ENCODE measurements around the gene HBE1. TPM values are rescaled to one million over a fixed set of nuclear protein-coding genes. Genes with fewer than 3 reads are reported as not detected.

HBE1 gene
- total and polyA plus RNA-seq, 2 of the 8 experiments (the other 6 are each of a cell fraction or from before 2014, with no cell fraction given) = 0.39 TPM; not detected in 1

- no peak overlapping the region for H4K5ac ChIP-seq (ENCODE audit: insufficient read length, low read depth, low read length)
- no peak overlapping the region for H3K23ac ChIP-seq (ENCODE audit: insufficient read length)
- H3K18ac ChIP-seq (ENCODE audit: extremely low read depth, low read length) = no peak overlapping the region
- no peaks in the 10 kb centered on the region for H3K79me1 ChIP-seq (ENCODE audit: low read depth, low read length)
- no peak overlapping the region for H2AFZ ChIP-seq (ENCODE audit: low read length)
- H3K27me3 ChIP-seq (replicated peaks in 1 of 4; ENCODE audit: control insufficient read depth in 3 of 4, extremely low read depth in 1 of 4, insufficient read depth in 3 of 4, low read length in 3 of 4) = no peaks in the 10 kb centered on the region
- DNase-seq (ENCODE audit: low read depth in 1 of 2, low spot score in 2 of 2) (no peak), FAIRE-seq (no peak)
- no peak overlapping the region for H3K14ac ChIP-seq (ENCODE audit: insufficient read length)
- H3K36me3 ChIP-seq (ENCODE audit: control insufficient read depth in 2 of 4, insufficient read depth in 4 of 4, low read length in 3 of 4) = no peaks in the 10 kb centered on the region
- no peak overlapping the region for H2BK120ac ChIP-seq (replicated peaks; ENCODE audit: low read depth, low read length)
- H3K9ac ChIP-seq (replicated peaks in 1 of 4; ENCODE audit: extremely low read depth in 1 of 4, low read depth in 3 of 4, low read length in 3 of 4) = no peak overlapping the region
- H3K4ac ChIP-seq (replicated peaks; ENCODE audit: insufficient read length, low read depth, low read length) = no peak overlapping the region
- H3K23me2 ChIP-seq (ENCODE audit: low read depth, low read length) = no peaks in the 10 kb centered on the region; the same call in 1 of the 2 replicates
- H4K8ac ChIP-seq (ENCODE audit: extremely low read depth, insufficient read depth, low read length) = no peak overlapping the region
- no peaks in the 10 kb centered on the region for H3K79me2 ChIP-seq (ENCODE audit: control insufficient read depth in 1 of 2, insufficient read depth in 2 of 2, low read length in 2 of 2)
- no peak overlapping the region for H3K27ac ChIP-seq (ENCODE audit: low read depth, low read length)
- H2AK5ac ChIP-seq (ENCODE audit: low read depth, low read length) = no peak overlapping the region
- ChIA-PET POLR2A (ENCODE audit: partially characterized antibody) (no interaction called here), CTCF (ENCODE audit: partially characterized antibody) (no interaction called here)
- no peak overlapping the region for H2BK5ac ChIP-seq (ENCODE audit: low read depth, low read length)
- 91% methylated on average over 5 of the region's 5 CpGs; no CpG with 5 or more reads in 1 of the 2 experiments for WGBS, 2 experiments (ENCODE audit: extremely low coverage in 1 of 2, insufficient coverage in 1 of 2, insufficient read length in 1 of 2, insufficient replicate concordance in 2 of 2, low coverage in 1 of 2, low lambda C conversion rate in 2 of 2, missing lambda C conversion rate in 1 of 2)
- H3K4me3 ChIP-seq (ENCODE audit: extremely low read depth in 1 of 4, insufficient read depth in 2 of 4, low read depth in 3 of 4, low read length in 4 of 4) = no peak overlapping the region
- no peaks in the 10 kb centered on the region for H4K20me1 ChIP-seq (replicated peaks in 1 of 2; ENCODE audit: control insufficient read depth in 1 of 2, insufficient read depth in 2 of 2, low read length in 2 of 2)
- no peaks in the 10 kb centered on the region for H3K4me1 ChIP-seq (replicated peaks in 1 of 4; ENCODE audit: control insufficient read depth in 3 of 4, insufficient read depth in 4 of 4, low read length in 3 of 4)
- H3K4me2 ChIP-seq (ENCODE audit: insufficient read depth in 1 of 2, low read depth in 2 of 2, low read length in 2 of 2) = no peak overlapping the region
- H2BK15ac ChIP-seq (ENCODE audit: low read length) = no peak overlapping the region
- H2BK12ac ChIP-seq (ENCODE audit: low read depth, low read length) = no peak overlapping the region
- no peak overlapping the region for H4K91ac ChIP-seq (replicated peaks; ENCODE audit: insufficient read length, low read length)
- TF ChIP-seq EGR1 (IDR thresholded peaks at IDR 0.05; ENCODE audit: borderline replicate concordance, low read depth, low read length) (no peak), CHD1 (IDR thresholded peaks at IDR 0.05; ENCODE audit: low read depth, low read length) (no peak), SAP30 (IDR thresholded peaks at IDR 0.05; ENCODE audit: insufficient read depth, insufficient replicate concordance, low read length) (no peak), KDM4A (IDR thresholded peaks at IDR 0.05; ENCODE audit: low read depth, low read length, severe bottlenecking) (no peak), KDM5A (IDR thresholded peaks at IDR 0.05; ENCODE audit: low read length) (no peak), SRF (IDR thresholded peaks at IDR 0.05; ENCODE audit: low read depth, low read length) (no peak), RBBP5 (IDR thresholded peaks at IDR 0.05; ENCODE audit: borderline replicate concordance, low read depth, low read length) (no peak), TEAD4 (IDR thresholded peaks at IDR 0.05; ENCODE audit: low read depth, low read length) (no peak), SP2 (IDR thresholded peaks at IDR 0.05; ENCODE audit: low read length) (no peak), RFX5 (IDR thresholded peaks at IDR 0.05; ENCODE audit: borderline replicate concordance, low read depth, low read length) (no peak), POU5F1 (IDR thresholded peaks at IDR 0.05; ENCODE audit: low read depth, low read length) (no peak), CBX5 (IDR thresholded peaks at IDR 0.05; ENCODE audit: low read depth, low read length) (no peak), USF2 (IDR thresholded peaks at IDR 0.05; ENCODE audit: low read length) (no peak)
- H3K56ac ChIP-seq (replicated peaks; ENCODE audit: insufficient read length, low read depth, low read length) = no peak overlapping the region
- no peaks in the 10 kb centered on the region for H3K9me3 ChIP-seq (ENCODE audit: insufficient read depth in 2 of 2, low read depth in 1 of 2, low read length in 1 of 2)
- no peak overlapping the region for H2BK20ac ChIP-seq (ENCODE audit: low read length)
These were observed 34.2 kb downstream of the HBE1 start for GRCh38 chr11:5235364-5236095.

Measured in H1 (cell line).